Fibroblast of peridontal ligament (primary cell): ENCODE measurements around the gene FBXL16.
"Not testable (repeated sequence)": the region's sequence is repeated elsewhere in the genome, so short reads cannot be mapped to it uniquely, and the experiment has no call there.

Source experiments
- DNase-seq: peaks from one replicate; pipeline ENCODE4 v3.0.0-alpha.2; 2010; ENCODE audit errors: extremely low read depth

The FBXL16 gene, protein sequence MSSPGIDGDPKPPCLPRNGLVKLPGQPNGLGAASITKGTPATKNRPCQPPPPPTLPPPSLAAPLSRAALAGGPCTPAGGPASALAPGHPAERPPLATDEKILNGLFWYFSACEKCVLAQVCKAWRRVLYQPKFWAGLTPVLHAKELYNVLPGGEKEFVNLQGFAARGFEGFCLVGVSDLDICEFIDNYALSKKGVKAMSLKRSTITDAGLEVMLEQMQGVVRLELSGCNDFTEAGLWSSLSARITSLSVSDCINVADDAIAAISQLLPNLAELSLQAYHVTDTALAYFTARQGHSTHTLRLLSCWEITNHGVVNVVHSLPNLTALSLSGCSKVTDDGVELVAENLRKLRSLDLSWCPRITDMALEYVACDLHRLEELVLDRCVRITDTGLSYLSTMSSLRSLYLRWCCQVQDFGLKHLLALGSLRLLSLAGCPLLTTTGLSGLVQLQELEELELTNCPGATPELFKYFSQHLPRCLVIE

DNA sequence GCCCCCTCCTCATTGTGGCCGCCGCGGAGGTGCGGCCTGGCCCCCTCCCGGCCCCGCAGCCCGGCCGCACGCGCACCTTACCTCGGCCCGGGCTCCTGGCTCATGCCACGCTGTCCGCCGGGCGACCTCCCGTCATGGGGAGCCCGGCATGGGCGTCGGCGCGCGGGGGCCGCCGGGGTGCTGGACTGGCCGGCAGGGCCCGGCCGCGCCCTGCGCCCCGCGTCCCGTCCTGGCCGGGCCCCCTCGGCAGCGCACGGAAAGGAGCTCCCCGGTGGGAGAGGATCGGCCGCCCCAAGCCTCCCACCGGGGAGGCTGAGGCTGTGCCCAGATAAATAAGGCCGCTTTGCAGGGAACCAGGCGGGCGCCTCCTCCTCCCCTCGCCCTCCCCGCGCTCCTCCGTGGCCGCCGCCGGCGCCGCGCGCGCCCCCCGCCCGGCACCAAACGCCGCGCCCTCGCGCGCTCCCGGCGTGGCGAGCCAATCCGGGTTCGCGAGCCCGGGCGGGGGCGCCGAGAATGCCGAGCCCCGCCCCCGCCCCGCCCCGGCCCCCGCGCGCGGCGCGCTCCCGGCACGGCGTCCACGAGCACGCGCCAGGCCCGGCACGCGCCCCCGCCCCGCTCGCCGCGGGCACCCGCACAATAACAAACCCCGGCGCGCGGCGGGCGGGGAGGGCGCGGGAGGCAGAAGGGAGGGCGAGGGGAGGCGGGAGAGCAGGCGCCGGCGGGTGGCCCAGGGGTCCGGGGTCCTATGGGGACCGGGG is at the start of gene FBXL16:
Gene FBXL16 (minus strand): TSS at position 371 of the 758 bp plus-strand sequence. CDS start 8,396 bp downstream, outside the sequence.
- no peak for DNase-seq

DNA sequence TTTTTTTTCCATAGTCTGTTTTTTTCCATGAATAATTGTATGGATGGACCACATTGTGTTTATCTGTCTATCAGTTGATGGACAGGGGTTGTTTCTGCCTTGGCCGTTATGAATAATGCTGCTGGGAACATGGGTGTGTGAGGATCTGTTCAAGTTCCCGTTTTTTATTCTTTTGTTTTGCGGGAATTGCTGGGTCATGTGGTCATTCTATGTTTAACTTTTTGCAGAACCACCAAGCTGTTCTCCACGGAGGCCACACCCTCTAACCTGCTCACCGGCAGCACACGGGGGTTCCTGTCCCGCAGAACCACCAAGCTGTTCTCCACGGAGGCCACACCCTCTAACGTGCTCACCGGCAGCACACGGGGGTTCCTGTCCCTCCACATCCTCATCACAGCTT is 49.1 kb upstream of the FBXL16 start:
- DNase-seq: no peak

DNA sequence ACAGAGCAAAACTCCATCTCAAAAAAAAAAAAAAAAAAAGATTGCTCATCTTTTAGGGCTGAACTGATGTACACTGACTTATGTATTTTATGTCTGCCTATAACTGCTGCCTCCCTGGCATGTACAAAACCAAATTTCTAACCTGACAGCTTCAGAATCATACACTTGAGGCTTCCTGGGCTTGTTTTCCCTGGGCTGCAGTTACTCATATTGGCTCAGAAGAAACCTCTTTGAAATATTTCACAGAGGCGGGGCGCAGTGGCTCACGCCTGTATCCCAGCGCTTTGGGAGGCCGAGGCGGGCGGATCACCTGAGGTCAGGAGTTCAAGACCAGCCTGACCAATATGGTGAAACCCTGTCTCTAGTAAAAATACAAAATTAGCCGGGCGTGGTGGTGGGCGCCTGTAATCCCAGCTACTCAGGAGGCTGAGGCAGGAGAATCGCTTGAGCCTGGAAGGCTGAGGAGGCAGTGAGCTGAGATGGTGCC is 48.6 kb upstream of the FBXL16 start:
- not testable (repeated sequence) for DNase-seq

DNA sequence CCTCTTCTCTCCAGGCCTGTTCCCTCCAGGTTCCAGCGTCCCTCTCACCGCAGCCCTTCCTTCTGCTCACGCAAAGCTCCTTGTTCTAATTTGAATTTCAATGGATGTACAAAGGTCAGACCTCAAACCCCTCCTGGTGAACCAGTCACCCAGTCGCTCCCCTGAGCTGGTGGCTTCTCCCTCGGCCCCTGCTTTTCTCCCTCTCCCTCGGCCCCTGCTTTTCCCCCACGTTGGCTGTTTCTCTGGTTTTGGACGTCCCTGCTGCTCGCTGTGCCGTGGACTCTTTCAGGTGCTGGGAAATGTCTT is 46.4 kb upstream of the FBXL16 start:
- DNase-seq: no peak

DNA sequence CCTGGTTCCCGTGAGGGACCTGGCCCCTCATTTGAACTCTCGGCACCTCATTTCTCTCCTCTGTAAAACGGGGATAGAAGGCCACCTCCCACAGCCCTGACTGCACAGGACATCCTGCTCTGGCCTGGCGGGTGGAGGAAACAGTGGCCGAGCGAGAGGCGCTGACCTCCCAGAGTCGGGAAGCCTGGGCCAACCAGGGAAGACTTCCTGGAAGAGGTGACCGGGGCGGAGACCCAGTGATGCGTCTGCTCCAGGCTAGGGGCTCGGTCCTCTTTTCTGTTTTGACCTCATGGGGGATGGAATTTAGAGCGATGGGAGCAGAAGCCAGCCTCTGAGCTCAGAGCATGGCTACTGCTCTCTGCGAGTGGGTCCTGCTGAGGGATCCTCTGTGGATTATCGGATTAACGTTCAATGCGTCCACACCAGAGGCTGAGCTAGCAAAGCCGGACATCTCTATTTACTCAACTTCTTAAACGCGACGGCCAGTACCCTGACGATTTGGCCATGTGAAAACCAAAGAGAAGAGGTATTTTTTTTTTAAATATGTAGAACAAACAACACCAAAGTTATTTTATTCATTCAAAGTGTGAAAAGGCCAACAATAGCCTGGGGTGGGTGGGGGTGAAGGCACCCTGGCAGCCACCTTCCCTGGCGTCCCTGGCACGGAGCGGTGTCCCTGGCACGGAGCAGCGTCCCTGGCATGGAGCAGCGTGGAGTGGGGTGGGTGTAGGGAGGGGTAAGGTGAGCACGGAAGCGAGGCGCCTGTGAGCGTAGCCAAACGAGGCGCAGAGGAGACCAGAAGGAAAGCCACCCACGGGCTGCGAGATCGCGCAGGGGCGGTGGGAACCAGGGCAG is 45.8 kb upstream of the FBXL16 start:
- no peak for DNase-seq

DNA sequence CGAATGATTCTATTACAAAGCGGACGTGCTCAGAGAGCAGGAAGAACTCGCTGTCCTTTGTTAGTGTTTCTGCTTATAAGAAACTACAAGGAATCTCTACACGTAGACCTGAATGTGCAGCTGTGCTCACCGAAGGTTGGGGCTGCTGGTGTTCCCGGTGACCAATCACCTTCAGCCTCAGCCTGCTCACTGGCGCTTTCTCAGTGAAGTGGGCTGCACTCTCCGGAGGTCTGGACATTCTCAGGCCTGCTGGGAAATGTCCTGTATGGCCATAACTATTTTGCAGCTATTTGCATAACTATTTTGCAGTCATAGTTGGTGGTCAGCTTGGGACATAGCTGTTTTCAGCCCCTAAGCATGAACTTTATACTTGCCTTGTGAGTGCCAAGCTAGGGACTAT is 44.9 kb upstream of the FBXL16 start:
- DNase-seq: no peak

DNA sequence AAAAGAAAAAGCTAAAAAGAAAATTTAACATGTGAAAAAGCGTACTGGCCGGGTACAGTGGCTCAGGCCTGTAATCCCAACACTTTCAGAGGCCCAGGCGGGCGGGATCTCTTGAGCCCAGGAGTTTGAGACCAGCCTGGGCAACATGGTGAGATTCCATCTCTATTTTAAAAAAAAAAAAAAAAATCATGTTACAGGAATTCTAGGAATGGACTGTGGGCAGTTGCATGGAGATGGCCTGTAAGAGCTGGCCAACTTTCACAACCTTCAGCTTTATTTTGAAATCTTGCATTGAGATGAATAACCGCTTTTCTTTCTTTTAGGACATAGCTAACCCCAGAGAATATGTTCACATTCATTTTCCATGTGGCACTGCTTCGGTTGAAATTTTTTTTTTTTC is 43.4 kb upstream of the FBXL16 start:
- peak; percentile 93 for DNase-seq

DNA sequence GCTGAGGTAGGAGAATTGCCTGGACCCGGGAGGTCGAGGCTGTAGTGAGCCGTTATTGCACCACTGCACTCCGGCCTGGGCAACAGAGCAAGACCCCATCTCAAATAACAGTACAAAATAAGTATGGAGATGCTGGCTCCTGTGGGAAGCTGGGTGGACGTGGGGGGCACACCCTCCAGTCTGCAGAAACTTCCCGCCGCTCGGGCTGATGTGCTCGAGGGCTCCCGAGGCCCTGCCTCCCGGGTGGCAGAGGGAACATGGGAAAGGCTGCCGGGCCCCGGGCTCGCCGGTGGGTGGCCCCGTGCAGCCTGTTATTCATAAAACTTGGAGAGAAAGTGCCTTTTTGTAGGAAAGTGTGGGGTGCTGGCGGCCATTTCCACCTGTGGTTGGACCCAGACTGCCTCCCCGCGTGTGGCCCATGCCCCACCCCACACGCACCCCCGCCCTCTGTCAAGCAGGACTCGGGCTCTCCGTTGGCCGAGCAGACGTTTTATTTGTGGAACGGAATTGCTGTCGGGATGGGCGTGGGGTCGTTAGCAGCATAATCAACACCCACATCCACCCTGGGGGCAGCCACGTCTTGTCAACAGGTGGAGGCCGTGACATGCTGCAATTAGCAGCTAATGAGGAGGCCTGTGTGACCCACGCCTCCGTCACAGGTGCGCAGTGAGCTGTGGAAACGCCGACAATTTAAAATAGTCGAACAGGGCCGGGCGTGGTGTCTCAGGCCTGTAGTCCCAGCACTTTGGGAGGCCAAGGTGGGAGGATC is 42.6 kb upstream of the FBXL16 start:
- DNase-seq: no peak

DNA sequence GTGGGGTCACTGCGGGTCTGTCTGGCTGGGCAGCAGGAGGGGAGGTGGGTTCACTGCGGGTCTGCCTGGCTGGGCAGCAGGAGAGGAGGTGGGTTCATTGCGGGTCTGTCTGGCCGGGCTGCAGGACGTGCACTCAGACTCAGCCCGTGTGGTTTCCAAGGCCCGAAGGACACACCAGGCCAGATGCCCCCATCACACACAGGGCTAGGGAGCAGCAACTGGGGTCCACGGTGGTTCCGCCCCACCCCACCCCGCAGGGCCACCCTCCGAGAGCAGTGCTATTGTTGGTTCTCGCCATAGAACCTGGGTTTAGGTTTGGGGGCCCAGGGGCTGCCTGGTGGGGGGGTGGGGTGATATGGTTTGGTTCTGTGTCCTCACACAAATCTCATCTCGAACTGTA is 41.0 kb upstream of the FBXL16 start:
- DNase-seq: no peak

DNA sequence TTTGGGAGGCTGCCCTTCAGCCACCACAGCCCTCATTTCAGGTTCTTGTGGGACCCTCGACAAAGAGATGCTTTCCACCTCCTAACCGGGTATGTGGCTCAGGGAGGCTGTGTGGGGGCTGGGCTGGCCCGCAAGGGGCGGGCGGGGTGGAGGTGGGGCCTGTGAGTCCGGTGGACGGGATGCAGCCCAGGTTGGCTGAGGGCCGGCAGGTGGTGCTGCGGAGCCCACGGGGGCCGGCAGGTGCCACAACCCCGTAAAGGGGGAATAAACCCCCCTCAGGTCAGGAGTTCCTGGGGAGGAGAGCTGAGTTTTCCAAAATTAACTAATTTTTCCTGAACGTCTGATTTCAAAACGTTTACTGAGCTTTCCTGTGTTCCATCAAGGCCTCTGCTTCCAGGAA is 40.1 kb upstream of the FBXL16 start:
- DNase-seq: no peak

DNA sequence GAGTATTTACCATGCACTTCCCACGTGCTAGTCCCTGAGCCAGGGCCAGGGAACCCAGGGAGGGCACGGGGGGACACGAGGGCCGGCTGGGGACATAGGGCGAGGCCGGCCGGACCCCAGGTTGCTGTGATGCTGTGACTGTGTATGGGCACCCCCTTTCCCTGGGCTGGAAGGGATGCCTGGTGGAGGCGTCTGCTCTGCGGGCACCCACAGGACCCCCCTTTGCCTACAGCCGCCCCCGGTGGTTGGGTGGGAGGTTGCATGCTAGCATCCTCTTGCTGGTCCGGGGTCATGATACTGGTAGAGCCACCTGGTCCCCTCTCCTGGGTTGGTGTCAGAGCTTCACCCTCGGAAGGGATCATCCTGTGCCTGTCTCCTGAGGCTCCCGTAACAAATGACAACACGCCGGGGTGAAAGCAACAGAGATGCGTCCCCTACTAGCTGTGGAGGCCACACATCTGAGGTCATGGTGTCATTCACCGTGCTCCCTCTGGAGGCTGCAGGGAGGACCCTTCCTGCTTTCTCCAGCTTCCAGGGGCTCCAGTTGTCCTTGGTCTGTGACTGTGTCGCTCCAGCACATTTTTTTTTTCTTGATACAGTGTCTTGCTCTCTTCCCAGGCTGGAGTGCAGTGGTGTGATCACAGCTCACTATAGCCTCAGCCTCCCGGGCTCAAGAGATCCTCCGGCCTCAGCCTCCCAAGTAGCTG is 38.3 kb upstream of the FBXL16 start:
- DNase-seq: no peak

DNA sequence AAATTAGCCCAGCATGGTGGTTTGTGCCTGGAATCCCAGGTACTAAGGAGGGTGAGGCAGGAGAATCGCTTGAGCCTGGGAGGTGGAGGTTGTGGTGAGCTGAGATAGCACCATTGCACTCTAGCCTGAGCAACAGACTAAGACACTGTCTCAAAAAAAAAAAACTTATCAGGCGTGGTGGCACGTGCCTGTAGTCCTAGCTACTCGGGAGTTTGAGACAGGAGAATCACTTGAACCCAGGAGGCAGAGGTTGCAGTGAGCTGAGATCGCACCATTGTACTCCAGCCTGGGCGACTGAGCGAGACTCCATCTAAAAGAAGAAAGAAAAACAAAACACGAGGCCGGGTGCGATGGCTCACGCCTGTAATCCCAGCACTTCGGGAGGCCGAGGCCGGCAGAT is 37.3 kb upstream of the FBXL16 start:
- DNase-seq: not testable (repeated sequence)

DNA sequence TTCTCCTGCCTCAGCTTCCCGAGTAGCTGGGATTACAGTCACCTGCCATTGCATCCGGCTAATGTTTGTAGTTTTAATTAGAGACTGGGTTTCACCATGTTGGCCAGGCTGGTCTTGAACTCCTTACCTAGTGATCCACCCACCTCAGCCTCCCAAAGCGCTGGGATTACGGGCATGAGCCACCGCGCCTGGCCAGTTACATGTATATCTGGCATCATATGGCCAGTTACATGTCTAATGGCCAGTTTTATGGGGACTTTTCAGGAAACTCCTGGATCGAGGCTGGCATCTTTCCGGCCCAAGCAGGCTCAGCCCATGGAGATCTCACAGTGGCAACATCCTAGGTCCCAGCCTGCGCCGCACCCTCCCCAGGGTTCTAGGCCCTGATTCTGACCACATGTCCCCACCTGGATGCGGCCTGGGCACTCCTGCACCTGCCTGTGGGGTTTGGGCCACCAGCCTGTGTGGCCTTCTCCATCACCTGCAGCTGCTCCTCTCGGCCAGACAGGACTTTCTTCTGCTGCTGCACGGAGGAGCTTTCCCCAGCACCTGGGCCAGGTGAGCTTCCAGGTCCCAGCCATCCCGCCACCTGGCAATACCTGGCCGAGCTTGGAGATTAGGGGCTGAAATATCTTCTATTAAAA is 36.5 kb upstream of the FBXL16 start:
- no peak for DNase-seq

DNA sequence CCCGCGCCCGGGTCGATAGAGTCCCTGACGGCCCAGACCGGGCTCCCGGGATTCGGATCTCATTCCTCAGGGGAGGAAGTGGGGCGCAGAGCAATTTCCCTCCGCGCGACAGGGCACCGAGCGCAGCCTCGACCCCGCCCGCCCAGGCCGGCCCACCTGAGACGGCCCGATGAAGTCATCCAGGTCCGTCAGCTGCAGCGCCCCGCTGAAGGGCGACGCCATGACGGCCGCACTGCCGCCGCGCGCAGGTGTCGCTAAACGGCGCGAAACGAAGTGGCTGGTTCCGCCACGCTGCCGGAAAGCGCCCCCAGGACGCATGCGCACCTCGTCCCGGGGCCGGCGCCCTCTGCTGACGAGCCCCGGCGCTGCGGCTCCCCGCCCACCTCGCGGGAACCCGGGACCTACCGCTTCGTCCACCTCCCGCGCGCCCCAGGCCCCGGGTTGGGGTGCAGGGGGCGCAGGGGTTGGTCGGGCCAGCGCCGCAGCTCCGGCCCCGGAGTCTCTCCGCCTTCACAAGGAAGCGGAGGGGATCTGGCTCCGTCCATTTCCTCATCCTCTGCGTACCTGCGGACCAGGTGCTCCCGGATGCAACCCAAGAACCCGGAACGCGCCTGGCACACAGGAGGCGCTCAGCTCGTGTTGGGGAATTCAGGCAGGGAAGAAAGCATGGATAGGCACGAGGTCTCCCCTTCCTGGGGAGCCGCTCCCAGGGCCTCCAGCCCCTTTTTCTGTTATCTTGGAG is 35.3 kb upstream of the FBXL16 start, which contains the start of gene CIAO3:
Gene CIAO3 (minus strand): TSS at position 234 of the 742 bp plus-strand sequence. CDS start 12 bp downstream, at position 222.
- peak; percentile 81 for DNase-seq

DNA sequence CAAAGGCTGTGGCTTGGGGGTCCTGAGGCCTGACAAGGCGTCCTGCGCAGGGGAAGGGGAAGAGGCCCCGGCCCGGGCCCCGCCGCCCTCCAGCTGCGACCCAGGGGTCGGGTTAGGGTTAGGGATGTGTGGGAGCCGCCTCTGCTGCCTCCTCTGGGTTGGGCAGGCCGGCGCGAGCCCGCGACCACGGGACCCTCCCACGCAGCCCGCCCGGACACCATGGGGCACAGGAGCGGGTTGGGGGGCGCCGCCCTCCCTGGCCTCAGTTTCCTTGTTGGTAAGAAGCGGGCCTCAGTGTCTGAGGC is 34.8 kb upstream of the FBXL16 start:
- no peak for DNase-seq

DNA sequence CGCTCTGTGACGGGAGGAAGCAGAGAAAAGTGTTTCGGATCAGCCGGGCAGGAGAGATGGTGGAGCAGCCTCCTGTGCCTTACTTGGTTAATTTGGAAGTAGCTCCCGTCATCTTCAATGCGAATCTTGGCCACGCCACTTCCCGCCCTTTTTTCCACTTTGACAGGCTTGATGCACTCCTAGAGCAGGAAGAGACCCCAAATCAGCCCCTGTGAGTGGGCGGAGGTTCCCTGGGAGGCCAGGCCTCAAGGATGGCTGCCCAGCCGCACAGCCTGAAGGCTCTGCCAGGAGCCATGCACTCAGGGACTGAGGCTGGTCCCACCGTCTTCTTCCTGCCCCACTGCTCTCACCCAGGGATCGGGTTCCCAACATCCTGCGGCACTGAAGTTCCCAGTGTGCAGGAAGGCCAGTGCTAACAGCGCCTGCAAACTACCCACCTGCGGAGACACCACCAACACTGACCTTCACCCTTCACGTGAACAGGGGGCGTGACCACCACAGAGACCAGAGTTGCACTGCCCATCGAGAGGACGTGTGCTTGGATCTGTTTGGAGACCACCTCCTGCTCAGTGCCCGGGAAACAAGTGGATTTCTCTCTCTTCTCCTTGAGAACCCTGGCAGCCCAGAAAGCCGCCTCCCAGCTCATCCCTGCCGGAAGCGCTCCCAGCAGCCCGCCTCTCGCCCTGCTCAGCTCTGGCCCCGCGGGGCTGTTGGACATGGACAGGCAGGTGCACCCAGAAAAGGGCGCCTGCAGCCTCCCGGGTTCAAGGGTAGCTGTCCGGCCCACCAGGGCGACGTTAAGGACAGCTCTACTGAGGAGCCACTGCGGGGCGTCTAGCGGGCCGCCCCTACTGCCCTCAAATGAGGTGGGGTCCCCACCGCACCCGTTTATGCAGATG is 34.2 kb upstream of the FBXL16 start:
- no peak for DNase-seq

DNA sequence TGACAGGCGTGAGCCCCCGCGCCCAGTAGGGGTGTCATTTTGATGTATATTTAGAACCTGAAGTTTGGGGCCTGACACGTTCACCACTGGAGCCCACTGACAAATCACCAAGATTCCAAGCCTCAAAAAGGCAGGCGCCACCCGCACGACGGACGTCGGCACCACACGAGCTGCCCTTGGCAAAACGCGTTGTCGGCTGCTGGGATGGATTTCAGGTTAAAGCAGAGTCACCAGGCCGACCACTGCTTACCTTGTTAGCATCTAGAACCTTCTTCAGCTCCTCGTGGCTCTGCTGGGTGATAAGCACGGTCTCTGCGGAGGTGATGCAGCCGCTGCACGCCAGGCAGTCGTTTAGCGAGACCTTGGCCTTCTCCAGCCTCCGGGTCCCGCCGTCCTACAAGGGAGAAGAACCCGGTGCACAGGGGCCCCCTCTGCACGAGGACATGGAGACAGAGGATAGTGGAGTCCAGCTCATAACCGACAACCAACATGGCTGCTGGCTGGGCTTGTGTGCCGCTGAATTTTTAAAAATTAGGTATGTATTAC is 31.4 kb upstream of the FBXL16 start:
- DNase-seq: no peak

DNA sequence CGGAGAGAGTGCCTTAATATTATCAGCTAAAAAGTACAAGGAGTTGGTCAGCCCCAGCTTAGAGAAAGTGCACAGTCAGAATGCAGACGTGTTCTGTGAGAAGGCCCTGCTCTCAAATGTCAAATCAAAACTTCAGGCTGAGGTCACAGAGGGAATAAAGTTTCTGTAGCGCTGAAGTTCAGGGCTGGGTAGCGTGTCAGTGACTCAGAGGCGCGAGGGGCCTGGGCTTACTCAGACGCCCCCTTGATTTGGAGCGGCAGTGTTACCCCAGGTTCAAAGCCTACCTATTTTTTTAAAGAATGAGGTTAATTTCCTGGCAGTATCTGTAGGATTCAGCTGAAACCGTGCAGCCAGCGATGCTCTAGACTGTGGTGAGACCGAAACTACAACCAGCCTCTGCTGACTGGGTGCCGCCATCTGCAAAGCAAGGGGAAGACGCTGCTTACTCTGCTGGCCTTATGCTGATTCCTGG is 30.4 kb upstream of the FBXL16 start:
- no peak for DNase-seq
